EH (cell line): ENCODE data around the gene CTNNA3.

Experiments
- DNase-seq: peaks from one replicate; pipeline ENCODE4 v3.0.0-alpha.2; 2015; ENCODE audit warnings: low read depth

The CTNNA3 gene

GRCh38 chr10:65911151-65911835 is 1784.7 kb downstream of the CTNNA3 start:
- DNase-seq, result no peak

GRCh38 chr10:65910209-65910608 is 1785.8 kb downstream of the CTNNA3 start:
- DNase-seq, result no peak

GRCh38 chr10:65907199-65907712 is 1788.7 kb downstream of the CTNNA3 start:
- no peak for DNase-seq

GRCh38 chr10:65903620-65904019 is 1792.4 kb downstream of the CTNNA3 start:
- no peak for DNase-seq

- no peak for DNase-seq
Observed at GRCh38 chr10:65900271-65900670, 1795.7 kb downstream of the CTNNA3 start.

GRCh38 chr10:65898055-65898454 is 1797.9 kb downstream of the CTNNA3 start:
- no peak for DNase-seq

GRCh38 chr10:65894961-65895360 is 1801.0 kb downstream of the CTNNA3 start:
- DNase-seq, result no peak

- DNase-seq, result no peak
Observed at GRCh38 chr10:65894379-65894778, 1801.6 kb downstream of the CTNNA3 start.

- DNase-seq, result no peak
Observed at GRCh38 chr10:65893676-65894075, 1802.3 kb downstream of the CTNNA3 start.

- DNase-seq, result no peak
Observed at GRCh38 chr10:65892284-65892683, 1803.7 kb downstream of the CTNNA3 start.

GRCh38 chr10:65891073-65891981 is 1804.7 kb downstream of the CTNNA3 start:
- DNase-seq, result no peak

- DNase-seq, result no peak
Observed at GRCh38 chr10:65864529-65864928, 1831.5 kb downstream of the CTNNA3 start.

- DNase-seq, result no peak
Observed at GRCh38 chr10:65864036-65864435, 1832.0 kb downstream of the CTNNA3 start.
